GM19455 (cell line): Measurements from ENCODE around the gene MLH1.
"Not testable (repeated sequence)": the region's sequence is repeated elsewhere in the genome, so short reads cannot be mapped to it uniquely, and the experiment has no call there.

ENCODE experiments used
- ATAC-seq: cut with Tn5 transposase; IDR thresholded peaks from one replicate; pipeline ENCODE4 v1.9.1; 2021; ENCODE audit not compliant: unreplicated experiment

The MLH1 gene

DNA sequence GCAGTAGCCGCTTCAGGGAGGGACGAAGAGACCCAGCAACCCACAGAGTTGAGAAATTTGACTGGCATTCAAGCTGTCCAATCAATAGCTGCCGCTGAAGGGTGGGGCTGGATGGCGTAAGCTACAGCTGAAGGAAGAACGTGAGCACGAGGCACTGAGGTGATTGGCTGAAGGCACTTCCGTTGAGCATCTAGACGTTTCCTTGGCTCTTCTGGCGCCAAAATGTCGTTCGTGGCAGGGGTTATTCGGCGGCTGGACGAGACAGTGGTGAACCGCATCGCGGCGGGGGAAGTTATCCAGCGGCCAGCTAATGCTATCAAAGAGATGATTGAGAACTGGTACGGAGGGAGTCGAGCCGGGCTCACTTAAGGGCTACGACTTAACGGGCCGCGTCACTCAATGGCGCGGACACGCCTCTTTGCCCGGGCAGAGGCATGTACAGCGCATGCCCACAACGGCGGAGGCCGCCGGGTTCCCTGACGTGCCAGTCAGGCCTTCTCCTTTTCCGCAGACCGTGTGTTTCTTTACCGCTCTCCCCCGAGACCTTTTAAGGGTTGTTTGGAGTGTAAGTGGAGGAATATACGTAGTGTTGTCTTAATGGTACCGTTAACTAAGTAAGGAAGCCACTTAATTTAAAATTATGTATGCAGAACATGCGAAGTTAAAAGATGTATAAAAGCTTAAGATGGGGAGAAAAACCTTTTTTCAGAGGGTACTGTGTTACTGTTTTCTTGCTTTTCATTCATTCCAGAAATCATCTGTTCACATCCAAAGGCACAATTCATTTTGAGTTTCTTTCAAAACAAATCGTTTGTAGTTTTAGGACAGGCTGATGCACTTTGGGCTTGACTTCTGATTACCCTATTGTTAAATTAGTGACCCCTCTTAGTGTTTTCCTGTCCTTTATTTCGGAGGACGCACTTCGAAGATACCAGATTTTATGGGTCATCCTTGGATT, at the start of gene MLH1:
TSS of gene MLH1 (plus strand) at position 193 of the 958 bp plus-strand sequence. CDS start at position 223, 30 bp downstream.
- peak; percentile 93 for ATAC-seq

DNA sequence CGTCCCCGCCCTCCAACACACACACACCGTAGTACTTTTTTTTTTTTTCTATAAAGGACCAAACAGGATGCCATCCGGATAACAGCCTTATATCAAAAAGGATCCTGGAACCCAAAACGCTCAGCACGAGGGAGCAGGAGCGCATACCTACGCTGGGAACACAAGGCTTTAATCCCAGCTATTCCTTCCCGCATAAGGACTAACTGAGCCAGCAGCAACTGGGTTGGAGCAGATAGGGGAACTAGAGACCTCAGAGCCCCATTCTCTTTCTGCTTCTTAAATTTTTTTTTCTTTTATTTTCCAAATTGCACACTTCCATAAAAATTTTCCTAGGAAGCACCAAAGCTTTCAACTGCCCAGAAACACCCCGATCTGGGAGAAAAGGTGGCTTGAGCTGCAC, 49.7 kb upstream of the MLH1 start:
- ATAC-seq = no peak

DNA sequence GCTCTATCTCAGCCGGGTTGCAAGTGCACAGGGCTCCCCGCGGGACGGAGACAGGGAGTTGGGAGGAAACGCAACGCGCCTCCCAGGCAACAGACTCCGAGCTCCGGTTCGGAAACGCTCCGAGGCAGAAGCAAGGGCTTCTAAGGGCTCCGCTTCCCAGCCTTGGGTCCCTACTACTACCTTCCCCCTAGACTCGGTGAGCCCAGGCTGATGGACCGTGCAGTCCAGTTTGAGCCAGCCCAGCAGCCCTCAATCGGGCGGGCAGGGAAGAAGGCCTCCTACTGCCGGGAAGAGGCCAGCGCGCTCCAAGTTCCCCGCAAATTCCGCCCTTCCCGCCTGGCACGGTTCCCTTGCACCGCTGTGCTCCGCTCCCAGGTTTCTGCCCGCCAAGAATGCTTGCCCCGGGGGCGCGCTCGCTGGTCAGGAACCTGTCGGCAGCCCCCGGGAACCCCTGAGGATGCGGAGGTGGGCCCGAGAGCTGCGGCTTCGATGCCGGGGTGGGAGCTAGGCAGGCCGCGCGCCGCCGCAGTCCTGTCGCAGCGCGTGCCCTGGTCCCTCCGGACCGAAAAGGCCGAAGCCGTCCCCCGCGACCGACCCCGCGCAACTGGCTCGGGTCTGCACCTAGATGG, 49.2 kb upstream of the MLH1 start:
- peak; percentile 61 for ATAC-seq

DNA sequence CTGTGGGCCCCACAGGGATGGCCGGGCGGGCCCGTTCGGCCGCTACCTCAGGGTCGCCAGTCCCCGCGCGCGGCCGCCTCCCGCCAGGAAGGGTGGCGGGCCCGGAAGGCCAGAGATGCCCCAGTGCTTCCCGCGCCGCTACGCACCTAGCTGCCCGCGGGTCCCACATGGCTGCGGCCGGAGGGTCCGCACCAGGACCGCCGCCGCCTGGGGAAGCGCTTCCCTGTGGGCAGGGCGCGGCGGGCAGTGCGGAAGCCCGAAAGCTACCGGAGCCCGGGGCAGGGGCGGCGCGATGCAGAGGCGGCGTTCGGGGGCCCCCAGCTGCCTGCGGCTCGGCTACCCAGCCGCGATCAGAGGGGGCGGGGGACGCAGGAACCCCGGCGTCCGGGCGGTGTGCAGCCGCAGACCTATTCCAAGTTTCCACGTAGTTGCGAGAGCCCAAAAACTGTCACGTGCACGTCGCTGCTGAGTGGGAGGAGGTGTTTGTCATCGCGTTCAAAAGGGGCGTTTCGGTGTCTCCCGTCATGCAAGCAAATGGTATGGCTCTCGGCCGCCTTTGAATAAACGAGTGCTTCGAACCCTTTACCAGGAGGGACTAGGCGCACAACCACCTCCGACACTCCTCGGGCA, 48.6 kb upstream of the MLH1 start, which contains the start of gene TRANK1:
TSS of gene TRANK1 (minus strand) at position 414 of the 630 bp plus-strand sequence. CDS start at position 169, 245 bp downstream.
- peak; percentile 68 for ATAC-seq

DNA sequence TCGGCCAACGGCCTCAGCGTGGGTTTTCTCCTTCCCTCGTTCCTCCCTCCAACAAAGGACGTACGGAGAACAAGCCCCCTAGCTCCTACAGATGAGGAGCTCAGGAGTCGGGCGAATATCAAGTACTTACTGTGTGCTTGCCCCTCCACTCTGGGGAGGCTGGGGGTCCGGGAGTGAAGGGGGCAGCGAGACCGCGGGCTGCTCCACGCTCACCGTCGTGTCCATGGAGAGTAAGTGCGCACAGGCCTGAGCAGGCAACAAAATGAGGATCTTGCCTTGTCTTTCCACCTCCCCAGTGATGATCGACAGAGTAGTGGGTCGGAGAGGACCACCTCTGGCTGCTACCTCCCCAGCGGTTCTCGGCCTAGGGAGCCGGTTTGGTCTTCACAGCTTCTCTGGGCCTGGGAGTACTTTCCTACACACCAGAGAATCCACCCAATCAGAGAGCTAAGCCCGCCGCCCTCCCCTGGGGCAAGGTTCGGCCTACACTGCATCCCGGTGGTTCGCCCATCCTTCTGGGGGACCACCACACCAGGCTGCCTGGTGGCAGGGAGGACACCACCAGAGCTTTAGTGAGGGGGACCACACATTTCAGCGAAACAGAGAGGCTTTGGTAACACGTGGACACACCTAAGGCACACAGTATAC, 47.9 kb upstream of the MLH1 start:
- no peak for ATAC-seq

DNA sequence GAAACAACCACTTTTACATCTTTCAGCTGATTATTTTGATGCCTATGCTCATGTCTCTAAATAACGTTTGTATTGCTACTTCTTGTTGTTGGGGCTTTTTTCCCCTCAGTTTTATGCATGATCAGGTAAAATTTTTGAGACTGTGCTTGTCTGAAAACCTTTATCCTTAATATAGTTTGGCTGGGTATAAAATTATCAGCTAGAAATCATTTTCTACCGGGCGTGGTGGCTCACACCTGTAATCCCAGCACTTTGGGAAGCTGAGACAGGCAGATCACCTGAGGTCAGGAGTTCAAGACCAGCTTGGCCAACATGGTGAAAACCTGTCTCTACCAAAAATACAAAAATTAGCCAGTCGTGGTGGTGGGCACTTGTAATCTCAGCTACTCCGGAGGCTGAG, 45.5 kb upstream of the MLH1 start:
- ATAC-seq = not testable (repeated sequence)

DNA sequence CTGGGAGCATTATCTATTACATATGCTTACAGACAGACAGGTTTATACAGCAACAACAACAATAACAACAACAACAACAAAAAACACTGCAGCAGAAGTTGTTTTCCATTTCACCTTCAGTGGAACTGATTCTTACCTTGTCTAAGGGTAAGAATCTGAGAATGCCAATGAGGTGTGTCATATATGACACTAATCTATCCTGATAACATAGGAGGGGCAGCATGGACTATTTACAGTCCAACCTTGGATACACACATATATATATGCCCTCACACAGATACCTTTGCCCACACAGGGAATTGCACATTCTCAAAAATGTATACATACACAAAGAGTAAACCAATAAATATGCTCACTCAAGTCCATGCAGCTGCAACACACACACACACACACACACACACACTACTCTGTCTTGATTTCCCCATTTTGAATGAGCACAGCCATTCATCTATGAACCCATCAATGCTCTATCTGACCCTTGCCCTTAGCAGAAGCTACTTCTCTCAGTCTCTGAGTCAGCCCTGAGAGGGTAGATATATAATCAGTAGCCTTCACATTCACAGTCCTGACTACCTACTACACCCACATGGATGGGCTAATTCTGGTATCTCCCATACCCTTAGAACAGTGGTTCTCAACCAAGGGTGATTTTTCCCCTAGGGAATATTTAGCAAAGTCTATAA, 38.7 kb upstream of the MLH1 start:
- no peak for ATAC-seq

DNA sequence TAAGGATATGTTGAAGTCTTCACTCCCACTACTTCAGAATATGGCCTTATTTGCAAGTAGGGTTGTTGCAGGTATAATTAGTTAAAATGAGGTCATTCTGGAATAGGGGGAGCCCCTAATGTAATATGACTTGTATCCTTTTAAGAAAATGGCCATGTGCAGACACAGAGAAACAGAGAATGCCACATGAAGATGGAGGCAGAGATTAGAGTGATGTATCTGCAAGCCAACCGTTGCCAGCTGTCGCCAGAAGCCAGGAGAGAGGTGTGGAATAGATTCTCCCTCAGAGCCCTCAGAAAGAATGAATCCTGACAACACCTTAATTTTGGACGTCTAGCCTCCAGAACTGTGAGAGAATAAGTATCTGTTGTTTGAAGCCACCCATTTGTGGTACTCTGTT, 37.2 kb upstream of the MLH1 start:
- ATAC-seq = no peak

DNA sequence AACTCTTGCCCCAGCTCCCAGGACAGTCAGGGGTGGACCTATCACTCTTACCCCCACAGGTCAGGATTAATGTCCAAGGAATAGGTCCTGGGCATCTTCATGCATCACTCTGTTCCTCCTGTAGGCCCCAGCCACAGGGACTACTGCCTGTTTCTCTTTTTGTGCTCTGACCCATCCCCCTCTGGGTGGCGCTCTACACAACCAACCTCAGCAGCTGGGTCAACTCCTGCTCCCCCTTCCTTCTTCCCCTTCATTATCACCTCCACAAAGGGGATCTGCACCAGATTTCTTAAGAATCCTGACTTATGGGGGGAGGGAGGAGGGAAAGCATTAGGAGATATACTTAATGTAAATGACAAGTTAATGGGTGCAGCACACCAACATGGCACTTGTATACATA, 36.3 kb upstream of the MLH1 start:
- ATAC-seq = no peak

DNA sequence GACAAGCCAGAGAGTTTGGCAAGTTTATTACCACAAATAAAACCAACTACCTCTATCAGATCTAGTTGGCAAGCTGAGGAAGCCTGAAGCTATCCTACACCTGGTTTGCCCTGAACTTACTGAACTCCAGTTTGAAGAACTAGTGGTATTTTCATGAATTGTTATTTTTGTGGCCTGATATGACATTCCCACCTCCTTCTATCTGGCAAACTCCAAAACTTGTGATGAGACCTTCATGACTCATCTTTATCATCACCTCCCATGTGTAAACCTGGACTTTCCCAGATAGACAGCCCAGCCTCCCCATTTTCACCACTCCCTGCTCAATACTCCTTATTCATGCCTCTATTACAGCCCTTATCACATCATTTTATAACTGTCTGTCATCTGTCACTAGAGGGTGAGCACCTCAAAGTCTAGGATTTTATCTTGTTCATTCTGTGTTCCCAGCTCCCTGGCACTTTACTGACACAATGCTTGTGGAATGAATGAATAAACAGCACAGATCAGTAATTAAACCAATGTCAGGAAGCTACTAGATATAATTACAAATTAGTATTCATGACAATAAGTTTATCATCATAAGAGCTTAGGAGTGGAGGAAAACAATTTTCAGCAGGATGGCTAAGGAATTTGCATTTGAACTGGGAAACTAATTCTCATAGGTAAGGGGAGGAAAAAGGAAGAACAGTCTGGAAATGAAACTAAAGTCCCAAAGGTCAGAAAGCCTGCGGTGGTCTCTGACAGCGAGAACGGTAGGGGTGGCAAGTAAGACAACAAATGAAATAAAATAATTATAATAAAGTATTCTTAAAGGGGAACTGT, 35.2 kb upstream of the MLH1 start:
- ATAC-seq = no peak

DNA sequence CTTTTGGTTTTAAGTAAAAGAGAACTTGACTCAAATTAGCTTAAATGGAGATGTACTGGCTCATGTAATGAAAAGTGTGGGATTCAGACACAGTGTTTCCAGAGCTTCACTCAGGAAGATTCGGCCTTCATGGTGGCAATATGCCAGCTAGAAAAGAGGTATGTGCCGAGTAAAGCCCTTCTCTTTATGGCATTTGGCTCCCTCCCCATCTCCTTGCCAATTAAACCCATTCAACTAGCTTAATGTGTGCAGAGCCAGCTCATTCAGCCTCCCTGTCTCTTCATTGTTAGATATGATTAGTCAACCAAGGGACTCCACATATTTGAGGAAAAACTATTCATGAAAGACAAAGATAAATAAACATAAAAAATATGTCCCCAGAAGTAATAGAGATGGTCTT, 33.5 kb upstream of the MLH1 start:
- no peak for ATAC-seq

DNA sequence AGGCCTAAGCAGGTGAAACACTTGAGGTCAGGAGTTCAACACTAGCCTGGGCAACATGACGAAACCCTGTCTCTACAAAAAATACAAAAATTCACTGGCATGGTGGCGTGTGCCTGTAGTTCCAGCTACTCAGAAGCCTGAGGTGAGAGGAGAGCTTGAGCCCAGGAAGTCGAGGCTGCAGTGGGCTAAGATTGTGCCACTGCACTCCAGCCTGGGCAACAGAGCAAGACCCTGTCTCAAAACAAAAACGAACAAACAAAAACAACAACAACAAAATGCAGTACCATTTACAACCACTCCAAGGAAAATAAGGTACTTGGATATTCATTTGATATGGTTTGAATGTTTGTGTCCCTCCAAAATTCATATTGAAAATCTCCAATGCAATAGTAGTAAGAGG, 32.8 kb upstream of the MLH1 start:
- ATAC-seq = no peak

DNA sequence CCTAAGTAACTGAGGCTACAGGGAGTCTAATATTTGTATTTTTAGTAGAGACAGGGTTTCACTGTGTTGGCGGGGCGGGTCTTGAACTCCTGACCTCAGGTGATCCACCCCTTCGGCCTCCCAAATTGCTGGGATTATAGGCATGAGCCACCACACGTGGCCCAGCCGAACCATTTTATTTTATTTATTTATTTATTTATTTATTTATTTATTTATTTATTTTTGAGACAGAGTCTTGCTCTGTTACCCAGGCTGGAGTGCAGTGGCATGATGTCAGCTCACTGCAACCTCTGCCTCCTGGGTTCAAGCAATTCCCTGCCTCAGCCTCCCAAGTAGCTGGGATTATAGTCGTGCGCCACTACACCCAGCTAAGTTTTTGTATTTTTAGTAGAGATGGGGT, 30.3 kb upstream of the MLH1 start:
- ATAC-seq = not testable (repeated sequence)

DNA sequence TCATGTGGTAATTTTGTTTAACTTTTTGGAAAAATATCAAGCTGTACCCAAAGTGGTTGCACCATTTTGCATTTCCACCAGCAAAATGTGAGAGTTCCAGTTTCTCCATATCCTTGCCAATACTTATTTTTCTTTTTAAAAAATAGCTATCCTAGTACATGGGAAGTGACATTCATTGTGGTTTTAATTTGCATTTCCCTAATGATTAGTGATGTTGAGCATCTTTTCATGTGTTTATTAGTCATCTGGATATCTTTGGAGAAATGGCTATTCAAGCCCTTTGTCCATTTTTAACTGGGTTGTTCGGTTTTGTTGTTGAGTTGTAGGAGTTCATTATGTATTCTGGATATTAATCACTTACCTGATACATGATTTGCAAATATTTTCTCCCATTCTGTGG, 29.0 kb upstream of the MLH1 start:
- ATAC-seq = no peak

DNA sequence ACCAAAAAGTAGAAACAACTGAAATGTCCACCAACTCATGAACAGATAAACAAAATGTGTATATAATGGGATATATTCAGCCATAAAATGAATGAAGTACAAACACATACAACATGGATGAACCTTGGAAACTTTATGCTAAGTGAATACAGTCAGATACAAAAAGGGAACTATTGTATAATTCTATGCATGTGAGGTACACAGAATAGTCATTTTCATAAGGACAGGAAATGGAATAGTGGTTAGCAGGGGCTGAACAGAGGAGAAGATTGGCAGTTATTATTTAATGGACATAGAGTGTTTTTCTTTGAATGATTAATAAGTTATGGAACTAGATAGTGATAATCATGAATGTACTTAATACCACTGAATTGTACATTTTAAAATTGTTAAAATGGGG, 28.5 kb upstream of the MLH1 start:
- ATAC-seq = no peak

DNA sequence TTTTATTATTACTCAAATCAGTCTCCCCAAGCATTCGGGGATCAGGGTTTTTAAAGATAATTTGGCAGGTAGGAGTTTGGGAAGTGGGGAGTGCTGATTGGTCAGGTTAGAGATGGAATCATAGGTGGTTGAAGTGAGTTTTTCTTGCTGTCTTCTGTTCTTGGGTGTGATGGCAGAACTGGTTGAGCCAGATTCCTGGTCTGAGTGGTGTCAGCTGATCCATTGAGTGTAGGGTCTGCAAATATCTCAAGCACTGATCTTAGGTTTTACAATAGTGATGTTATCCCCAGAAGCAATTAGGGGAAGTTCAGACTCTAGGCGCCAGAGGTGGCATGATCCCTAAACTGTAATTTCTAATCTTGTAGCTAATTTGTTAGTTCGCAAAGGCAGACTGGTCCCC, 27.9 kb upstream of the MLH1 start:
- no peak for ATAC-seq

DNA sequence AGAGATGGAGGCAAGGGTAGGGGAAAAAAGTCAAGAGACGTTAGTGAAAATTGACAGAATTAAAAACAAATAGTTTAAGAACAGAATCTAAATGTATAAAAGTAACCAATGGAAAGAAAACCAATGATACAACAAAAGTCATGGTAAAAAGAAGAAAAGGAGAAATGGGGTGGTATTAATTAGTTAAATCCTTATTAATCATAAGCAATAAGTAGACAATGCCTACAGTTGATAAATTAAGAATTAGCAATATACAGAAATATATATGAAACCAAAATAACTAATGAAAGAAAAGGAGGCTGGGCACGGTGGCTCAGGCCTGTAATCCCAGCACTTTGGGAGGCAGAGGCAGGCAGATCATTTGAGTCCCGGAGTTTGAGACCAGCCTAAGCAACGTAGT, 24.2 kb upstream of the MLH1 start:
- no peak for ATAC-seq

DNA sequence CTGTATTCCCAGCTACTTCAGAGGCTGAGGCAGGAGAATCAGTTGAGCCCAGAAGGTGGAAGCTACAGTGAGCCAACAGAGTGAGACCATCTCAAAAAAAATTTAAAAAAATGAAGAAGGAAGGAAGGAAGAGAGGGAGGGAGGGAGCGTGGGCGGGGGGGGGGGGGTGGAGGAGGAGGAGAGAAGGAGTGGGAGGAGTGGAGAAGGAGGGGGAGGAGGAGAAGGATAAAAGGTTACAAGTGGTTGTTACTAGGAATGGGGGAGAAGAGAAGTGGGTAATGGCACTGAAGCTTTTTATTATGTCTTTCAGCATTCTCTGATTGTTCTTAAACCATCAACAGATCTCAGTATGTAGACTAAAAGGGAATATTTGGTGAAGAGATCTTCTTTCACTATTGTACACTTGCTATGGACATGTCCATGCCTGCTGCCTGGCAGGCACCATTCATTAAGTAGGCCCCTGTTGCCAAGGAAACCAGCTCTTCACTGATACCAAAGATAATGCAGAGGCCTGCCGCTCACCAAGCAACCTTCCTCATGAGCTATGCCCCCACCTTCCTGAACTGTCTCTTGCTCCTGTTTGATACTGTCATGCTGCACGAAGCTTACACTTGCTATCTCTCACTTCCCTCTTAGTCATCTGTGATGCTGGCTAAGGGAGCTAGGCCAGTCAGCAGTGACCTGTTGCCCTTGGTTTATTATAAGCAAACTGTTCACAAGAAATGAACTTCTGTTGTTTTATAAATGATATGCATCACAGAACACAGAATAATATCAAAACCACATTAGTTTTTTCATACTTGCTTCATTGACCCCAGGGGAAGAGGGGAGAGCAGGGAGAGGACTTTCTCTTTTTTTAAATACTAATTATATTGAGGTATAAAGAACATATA, 23.5 kb upstream of the MLH1 start:
- peak; percentile 97 for ATAC-seq

DNA sequence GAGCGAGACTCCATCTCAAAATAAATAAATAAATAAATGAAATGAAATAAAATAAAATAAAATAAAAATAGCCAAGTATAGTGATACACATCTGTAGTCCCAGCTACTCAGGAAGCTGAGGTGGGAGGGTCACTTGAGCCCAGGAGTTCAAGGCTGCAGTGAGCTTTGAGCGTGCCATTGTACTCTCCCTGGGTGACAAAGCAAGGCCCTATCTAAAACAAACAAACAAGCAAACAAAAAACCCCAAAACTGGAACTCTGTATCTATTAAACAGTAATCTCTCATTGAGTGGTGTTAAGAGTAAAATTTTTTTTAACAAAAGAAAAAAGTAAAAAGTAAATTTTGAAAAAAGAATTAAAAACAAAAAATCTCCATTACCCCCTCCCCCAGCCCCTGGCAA, 21.2 kb upstream of the MLH1 start:
- ATAC-seq = no peak
